Sigmoid colon (tissue), 7 donors: ENCODE measurements around the gene ABHD16B. TPM values are rescaled to one million over a fixed set of nuclear protein-coding genes. Genes with fewer than 3 reads are reported as not detected.

Source experiments
- DNase-seq: peaks from one replicate; pipeline ENCODE4 v3.0.0-alpha.2; 2019
- H3K27ac ChIP-seq, 4 donors: fragments of 200-600 bp; sonication (generic); one replicate each; pipeline ENCODE4 v1.5.1; 2016 to 2019; ENCODE audit warnings: mild to moderate bottlenecking in 1 of 4
- H3K27me3 ChIP-seq, 3 donors: fragments of 200-600 bp; sonication (generic); one replicate each; pipeline ENCODE4 v1.5.1; 2019; ENCODE audit warnings: mild to moderate bottlenecking in 1 of 3
- H3K36me3 ChIP-seq, 4 donors: fragments of 200-600 bp; sonication (generic); one replicate each; pipeline ENCODE4 v1.5.1; 2016 to 2019
- H3K4me1 ChIP-seq, 4 donors: fragments of 200-600 bp; sonication (generic); one replicate each; pipeline ENCODE4 v1.5.1; 2017 to 2019
- H3K4me3 ChIP-seq, 4 donors: fragments of 200-600 bp; sonication (generic); one replicate each; pipeline ENCODE4 v1.5.1; 2017 to 2019; ENCODE audit warnings: mild to moderate bottlenecking in 2 of 4, moderate library complexity in 1 of 4
- H3K9me3 ChIP-seq, 4 donors: fragments of 200-600 bp in 3 of 4; sonication (generic) in 3 of 4; one replicate each; pipeline versions ENCODE4 v1.5.1 to v1.6.1; 2013 to 2019
- EP300 ChIP-seq, 4 donors: sonication (generic); formaldehyde crosslinking; IDR thresholded peaks; one replicate each; pipeline ENCODE4 v1.6.1; 2017; ENCODE audit warnings: antibody characterized with exemption in 4 of 4
- POLR2A ChIP-seq, 2 donors: fragments of 450-650 bp; IDR thresholded peaks; one replicate each; pipeline ENCODE4 v1.6.1; 2016; ENCODE audit warnings: antibody characterized with exemption in 2 of 2, mild to moderate bottlenecking in 2 of 2, moderate library complexity in 2 of 2
- POLR2AphosphoS5 ChIP-seq, 4 donors: sonication (generic); formaldehyde crosslinking; IDR thresholded peaks; one replicate each; pipeline ENCODE4 v1.6.1; 2017; ENCODE audit warnings: antibody characterized with exemption in 4 of 4
- WGBS, 2 donors: extraction: QIAGEN DNeasy Blood & Tissue Kit; methylation state at CpG; one replicate each; pipeline ENCODE4 v1.1.7; 2013; 5-methylcytosine and 5-hydroxymethylcytosine counted together
- intact Hi-C: fragments of 100-400 bp; cut with DNase I; formaldehyde crosslinking; loops from one replicate; pipeline ENCODE4 v1.15.1; 2023
- polyA plus RNA-seq, 3 donors: library from polyadenylated mRNA; stranded (reverse); fragments of 200-250 nt; gene quantifications; one replicate each; pipeline ENCODE4 v1.2.3, GENCODE V29; 2013
- total RNA-seq, 4 donors: library from RNA; depleted of rRNA; stranded (reverse); fragments of >200 nt; gene quantifications; one replicate each; pipeline ENCODE4 v1.1.0, GENCODE V29; 2016
- TF ChIP-seq, protein P1 (sequence below), 4 experiments: fragments of 450-650 bp in 3 of 4; fragments of 200-600 bp in 1 of 4; IDR thresholded peaks; one replicate each; pipeline ENCODE4 v1.5.1; 2016 to 2019; ENCODE audit warnings: antibody characterized with exemption in 4 of 4, mild to moderate bottlenecking in 3 of 4, moderate library complexity in 2 of 4
- donor health status: healthy with polysubstance abuse.
- donor health status: Bipolar disorder and iron deficiency.
- donor health status: healthy.

Gene ABHD16B
- total and polyA plus RNA-seq, 7 donors, result 0.44 TPM; not detected in 6

DNA sequence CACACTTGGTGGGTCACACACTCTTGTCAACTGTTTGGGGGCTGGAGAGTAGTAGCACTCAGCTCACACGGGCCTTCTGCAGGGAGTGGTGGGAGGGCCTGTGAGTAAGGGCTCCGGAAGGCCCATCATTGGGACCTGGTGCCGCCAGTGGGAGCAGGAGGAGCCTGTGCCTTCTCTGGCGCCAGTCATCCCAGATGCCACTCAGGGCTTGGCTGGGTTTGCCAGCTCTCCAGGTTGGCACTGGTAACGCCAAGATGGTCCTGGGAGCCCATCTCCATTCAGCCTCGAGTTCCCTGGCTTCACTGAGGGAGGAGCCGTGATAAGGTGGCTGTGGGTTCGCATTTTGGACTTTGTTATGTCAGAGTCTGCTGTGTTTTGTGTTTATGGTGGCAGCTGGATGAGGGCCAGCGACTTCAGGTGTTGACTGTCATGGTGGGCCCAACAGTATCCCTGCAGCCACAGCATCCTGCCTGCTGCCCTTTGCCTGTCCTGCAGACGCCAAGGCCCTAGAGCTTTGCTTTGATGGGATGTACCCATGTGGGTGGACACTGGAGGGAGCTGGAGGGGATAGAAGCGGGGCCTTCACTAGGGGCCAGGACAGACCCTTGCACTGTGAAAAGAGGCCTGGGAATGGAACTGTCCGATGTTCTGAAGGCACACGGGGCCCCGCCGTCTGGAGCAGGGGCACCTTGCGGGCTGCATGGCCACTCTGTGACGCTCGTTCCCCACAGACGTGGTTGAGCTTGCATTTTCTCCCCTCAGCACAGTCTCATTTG lies 20.3 kb downstream of the ABHD16B start:
- Histone ChIP-seq H3K4me3 (no peak overlapping the region), H3K9me3 (no peaks in the 10 kb centered on the region), H3K4me1 (no peaks in the 10 kb centered on the region), H3K36me3 (peaks cover 17 to 78% (median 38%) of the 10 kb centered on the region in 4 donors), H3K27me3 (no peaks in the 10 kb centered on the region), H3K27ac (no peak overlapping the region)
- DNase-seq, result no peak
- intact Hi-C loops, result no loop called here
- no peak for TF ChIP-seq EP300 (IDR thresholded peaks at IDR 0.05)
- TF ChIP-seq, protein P1, sequence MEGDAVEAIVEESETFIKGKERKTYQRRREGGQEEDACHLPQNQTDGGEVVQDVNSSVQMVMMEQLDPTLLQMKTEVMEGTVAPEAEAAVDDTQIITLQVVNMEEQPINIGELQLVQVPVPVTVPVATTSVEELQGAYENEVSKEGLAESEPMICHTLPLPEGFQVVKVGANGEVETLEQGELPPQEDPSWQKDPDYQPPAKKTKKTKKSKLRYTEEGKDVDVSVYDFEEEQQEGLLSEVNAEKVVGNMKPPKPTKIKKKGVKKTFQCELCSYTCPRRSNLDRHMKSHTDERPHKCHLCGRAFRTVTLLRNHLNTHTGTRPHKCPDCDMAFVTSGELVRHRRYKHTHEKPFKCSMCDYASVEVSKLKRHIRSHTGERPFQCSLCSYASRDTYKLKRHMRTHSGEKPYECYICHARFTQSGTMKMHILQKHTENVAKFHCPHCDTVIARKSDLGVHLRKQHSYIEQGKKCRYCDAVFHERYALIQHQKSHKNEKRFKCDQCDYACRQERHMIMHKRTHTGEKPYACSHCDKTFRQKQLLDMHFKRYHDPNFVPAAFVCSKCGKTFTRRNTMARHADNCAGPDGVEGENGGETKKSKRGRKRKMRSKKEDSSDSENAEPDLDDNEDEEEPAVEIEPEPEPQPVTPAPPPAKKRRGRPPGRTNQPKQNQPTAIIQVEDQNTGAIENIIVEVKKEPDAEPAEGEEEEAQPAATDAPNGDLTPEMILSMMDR (IDR thresholded peaks at IDR 0.05), result no peak
- no peak for TF ChIP-seq POLR2AphosphoS5 (IDR thresholded peaks at IDR 0.05)
- no peak for TF ChIP-seq POLR2A (IDR thresholded peaks at IDR 0.05)
- 83 to 90% methylated on average over 19 of the region's 19 CpGs for WGBS, 2 donors

DNA sequence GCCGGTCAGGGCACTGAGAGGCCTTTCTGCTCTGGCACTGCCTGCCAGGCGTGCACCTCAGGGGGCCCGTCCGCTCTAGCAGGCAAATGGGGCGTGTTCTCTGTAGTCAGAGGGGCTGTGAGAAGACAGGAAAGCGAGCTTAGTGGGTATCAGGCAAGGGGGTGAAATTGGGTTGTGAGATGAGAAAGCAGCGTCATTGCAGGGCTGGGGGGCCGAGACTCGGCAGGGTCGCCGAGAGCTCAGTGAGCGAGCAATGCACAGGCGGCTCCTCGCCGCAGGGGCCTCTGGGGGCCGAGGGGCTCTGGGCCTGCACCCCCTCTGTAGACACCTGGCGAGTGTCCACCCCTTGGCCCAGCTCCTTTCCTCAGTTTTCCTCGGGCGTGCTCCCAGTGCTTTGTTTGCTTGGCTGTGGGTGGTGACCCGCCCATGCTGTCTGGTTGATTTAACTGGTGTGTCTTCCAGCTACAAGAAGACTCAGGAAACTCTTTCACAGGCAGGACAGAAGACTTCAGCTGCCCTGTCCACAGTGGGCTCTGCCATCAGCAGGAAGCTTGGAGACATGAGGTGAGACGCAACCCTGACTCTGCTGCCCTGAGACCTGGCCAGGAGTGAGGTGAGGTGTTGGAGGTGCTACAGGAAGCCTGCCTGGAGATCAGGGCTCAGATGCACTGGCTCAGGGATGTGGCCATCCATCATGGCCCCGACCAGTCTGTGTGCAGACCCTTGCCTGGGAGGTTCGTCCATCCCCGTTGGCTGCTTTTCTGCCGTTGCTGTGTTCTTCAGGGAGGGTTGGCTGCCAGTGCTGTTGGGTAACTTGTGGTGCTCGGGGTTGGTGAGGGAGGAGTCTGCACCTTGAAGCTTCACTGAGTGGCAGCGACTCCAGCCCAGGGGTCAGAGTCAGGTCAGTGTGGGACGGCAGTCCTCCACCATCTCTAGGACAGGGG lies 21.2 kb downstream of the ABHD16B start:
- DNase-seq, result no peak
- Histone ChIP-seq H3K4me1 (no peaks in the 10 kb centered on the region), H3K4me3 (no peak overlapping the region), H3K27me3 (no peaks in the 10 kb centered on the region), H3K27ac (no peak overlapping the region), H3K9me3 (no peaks in the 10 kb centered on the region), H3K36me3 (peaks cover 20 to 79% (median 39%) of the 10 kb centered on the region in 4 donors)
- 88 to 94% methylated on average over 28 of the region's 28 CpGs for WGBS, 2 donors
- intact Hi-C loops, result no loop called here
- TF ChIP-seq EP300 (IDR thresholded peaks at IDR 0.05), result no peak

DNA sequence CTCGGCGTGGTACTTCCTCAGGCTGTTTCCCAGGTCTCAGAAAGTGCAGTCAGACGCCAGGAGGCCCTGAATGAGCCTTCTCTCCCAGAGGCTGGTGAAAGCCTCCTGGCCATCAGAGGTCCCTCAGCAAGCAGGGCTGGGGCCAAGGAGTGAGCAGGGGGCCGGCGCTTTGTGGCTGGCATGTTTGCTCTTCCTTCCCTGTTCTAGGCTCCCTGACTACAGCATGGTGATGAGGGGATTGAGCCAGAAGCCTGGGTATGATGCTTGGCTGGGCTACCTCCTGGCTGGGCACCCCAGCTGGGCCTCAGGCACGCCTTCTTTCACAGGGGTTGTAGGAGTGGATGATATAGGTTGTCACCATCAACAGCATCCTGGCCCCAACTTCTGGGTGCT lies 21.9 kb downstream of the ABHD16B start:
- Histone ChIP-seq H3K4me3 (no peak overlapping the region), H3K27ac (no peak overlapping the region), H3K27me3 (no peaks in the 10 kb centered on the region), H3K4me1 (no peaks in the 10 kb centered on the region), H3K36me3 (peaks cover 22 to 79% (median 42%) of the 10 kb centered on the region in 4 donors), H3K9me3 (no peaks in the 10 kb centered on the region)
- intact Hi-C loops, result no loop called here
- TF ChIP-seq POLR2A (IDR thresholded peaks at IDR 0.05) (no peak), POLR2AphosphoS5 (IDR thresholded peaks at IDR 0.05) (no peak), EP300 (IDR thresholded peaks at IDR 0.05) (no peak)
- TF ChIP-seq, protein P1 (IDR thresholded peaks at IDR 0.05), result no peak
- no peak for DNase-seq
- 92 to 93% methylated on average over 6 of the region's 6 CpGs for WGBS, 2 donors

DNA sequence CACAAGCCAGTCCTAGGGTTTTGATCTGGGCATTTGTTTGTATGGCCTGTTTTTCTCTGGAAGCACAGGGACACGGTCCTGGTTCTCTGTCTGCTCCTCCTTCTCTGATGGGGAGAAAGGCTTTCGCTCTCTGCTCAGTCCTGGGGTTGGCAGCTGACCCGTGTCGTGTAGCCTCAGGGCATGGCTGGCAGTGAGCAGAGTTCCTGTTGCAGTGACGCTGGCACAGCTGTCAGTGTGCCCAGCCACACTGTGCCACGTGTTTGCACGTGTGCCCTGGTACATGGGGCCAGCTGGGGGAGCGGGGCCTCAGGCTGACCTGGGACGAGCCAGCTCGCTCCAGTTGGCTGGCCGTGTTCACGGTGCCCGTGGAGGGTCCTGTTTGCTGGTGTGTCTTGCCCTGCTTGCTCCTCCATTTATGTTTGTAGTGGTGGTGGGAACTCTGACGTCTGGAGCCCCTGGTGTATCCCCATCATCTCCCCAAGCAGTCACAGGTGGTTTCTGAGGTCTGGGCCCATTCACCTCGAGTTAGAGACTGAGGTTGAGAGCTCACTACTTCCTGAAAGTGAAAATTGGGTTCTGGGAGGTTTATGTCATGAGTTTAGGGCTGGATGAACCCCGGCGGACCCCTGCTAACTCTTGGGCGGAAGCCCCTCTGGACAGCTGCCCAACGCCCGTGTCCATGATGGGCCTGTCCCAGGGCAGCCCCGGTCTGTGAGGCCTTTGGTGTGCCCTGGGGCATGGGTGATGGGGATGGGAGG lies 23.4 kb downstream of the ABHD16B start:
- H3K4me3 ChIP-seq, result no peak overlapping the region
- no peaks in the 10 kb centered on the region for H3K27me3 ChIP-seq
- H3K36me3 ChIP-seq, result peaks cover 22 to 83% (median 49%) of the 10 kb centered on the region in 4 donors
- H3K9me3 ChIP-seq, result no peaks in the 10 kb centered on the region
- no peak for TF ChIP-seq POLR2A (IDR thresholded peaks at IDR 0.05)
- no peak for TF ChIP-seq EP300 (IDR thresholded peaks at IDR 0.05)
- WGBS, 2 donors, result 89 to 90% methylated on average over 21 of the region's 21 CpGs
- intact Hi-C loops, result no loop called here
- no peak for DNase-seq
- no peak overlapping the region for H3K27ac ChIP-seq
- H3K4me1 ChIP-seq, result no peaks in the 10 kb centered on the region

DNA sequence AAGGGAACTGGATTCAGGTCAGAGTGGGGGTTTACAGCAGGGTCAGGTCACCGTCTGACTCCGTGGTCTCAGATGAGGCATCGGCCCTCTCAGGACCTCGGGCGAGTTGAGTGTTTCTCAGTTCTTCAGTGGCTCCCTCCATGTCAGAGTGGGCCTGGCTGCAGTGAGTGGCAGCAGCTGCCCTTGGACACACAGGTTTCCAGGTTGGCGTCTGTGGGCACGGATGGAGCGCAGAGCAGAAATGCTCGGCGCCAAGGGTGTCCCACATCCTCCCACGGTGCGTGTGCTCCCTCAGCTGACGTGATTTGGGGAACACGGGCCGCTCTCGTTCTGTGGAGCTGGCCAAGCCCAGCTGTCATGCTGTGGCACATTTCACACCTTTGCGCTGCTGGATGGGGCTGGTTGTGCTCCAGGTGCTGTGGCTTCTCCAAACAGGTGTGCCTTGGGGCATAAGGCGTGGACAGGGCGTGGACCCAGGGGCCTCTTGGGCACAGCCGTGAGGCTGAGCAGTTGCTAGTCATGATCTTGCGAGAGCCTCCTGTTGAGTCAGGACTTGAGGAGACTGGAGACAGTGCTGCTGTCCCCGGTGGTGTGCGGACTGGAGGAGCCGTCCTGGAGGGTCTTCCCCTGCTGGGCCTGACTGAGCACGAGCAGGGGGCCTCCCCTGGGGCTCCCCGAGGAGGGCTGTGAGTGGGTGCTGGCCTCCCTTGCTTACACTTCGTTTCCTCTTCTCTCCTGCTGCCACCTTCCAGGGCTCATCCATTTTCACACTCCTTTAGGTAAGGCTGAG lies 24.2 kb downstream of the ABHD16B start:
- H3K27ac ChIP-seq, result no peak overlapping the region
- TF ChIP-seq EP300 (IDR thresholded peaks at IDR 0.05), result no peak
- TF ChIP-seq POLR2A (IDR thresholded peaks at IDR 0.05), result no peak
- TF ChIP-seq POLR2AphosphoS5 (IDR thresholded peaks at IDR 0.05), result no peak
- TF ChIP-seq, protein P1 (IDR thresholded peaks at IDR 0.05), result no peak
- WGBS, 2 donors, result 79 to 87% methylated on average over 27 of the region's 27 CpGs
- no peaks in the 10 kb centered on the region for H3K4me1 ChIP-seq
- H3K4me3 ChIP-seq, result no peak overlapping the region
- no peak for DNase-seq
- intact Hi-C loops, result no loop called here
- H3K9me3 ChIP-seq, result no peaks in the 10 kb centered on the region
- H3K36me3 ChIP-seq, result peaks cover 22 to 90% (median 57%) of the 10 kb centered on the region in 4 donors
- no peaks in the 10 kb centered on the region for H3K27me3 ChIP-seq
